NB4 (cell line): Measurements from ENCODE around the gene PRRT1B.

Source experiments
- DNase-seq: peaks from one replicate; pipeline ENCODE4 v3.0.0; 2010; ENCODE audit warnings: low read depth
- H3K4me3 ChIP-seq: one replicate; pipeline ENCODE4 v1.5.1; 2011; ENCODE audit warnings: mild to moderate bottlenecking, low read depth, low read length, moderate library complexity
- CTCF ChIP-seq: IDR thresholded peaks from one replicate; pipeline ENCODE4 v1.5.1; 2012; ENCODE audit warnings: low read depth, low read length
- MAX ChIP-seq: IDR thresholded peaks from 2 replicates; pipeline ENCODE4 v1.6.1; 2011; ENCODE audit warnings: low read depth, low read length
- MYC ChIP-seq: IDR thresholded peaks from 2 replicates; pipeline ENCODE4 v1.6.1; 2011; ENCODE audit warnings: low read depth, low read length
- POLR2A ChIP-seq: IDR thresholded peaks from 2 replicates; pipeline ENCODE4 v1.6.1; 2011; ENCODE audit warnings: mild to moderate bottlenecking; ENCODE audit not compliant: insufficient read length; ENCODE audit errors: extremely low read depth

The PRRT1B gene

GRCh38 chr9:131562032-131562959, 17.0 kb downstream of the PRRT1B start:
- no peak for DNase-seq
- H3K4me3 ChIP-seq = no peak overlapping the region
- TF ChIP-seq CTCF = no peak
- no peak for TF ChIP-seq MAX
- TF ChIP-seq MYC = no peak
- no peak for TF ChIP-seq POLR2A

- TF ChIP-seq CTCF (no peak), MAX (no peak), MYC (no peak)
- H3K4me3 ChIP-seq = no peak overlapping the region
- DNase-seq = no peak
Measured at GRCh38 chr9:131565369-131565768, 20.0 kb downstream of the PRRT1B start.

- no peak overlapping the region for H3K4me3 ChIP-seq
- TF ChIP-seq CTCF (no peak), MAX (no peak), MYC (no peak), POLR2A (no peak)
- DNase-seq = no peak
Measured at GRCh38 chr9:131566158-131566557, 20.8 kb downstream of the PRRT1B start.

- no peak for DNase-seq
- no peak for TF ChIP-seq MYC
- no peak for TF ChIP-seq POLR2A
- TF ChIP-seq MAX = no peak
- no peak for TF ChIP-seq CTCF
- H3K4me3 ChIP-seq = no peak overlapping the region
Measured at GRCh38 chr9:131567910-131568309, 22.6 kb downstream of the PRRT1B start.

- H3K4me3 ChIP-seq = no peak overlapping the region
- DNase-seq = no peak
- TF ChIP-seq MAX (no peak), MYC (no peak), POLR2A (no peak), CTCF (no peak)
Measured at GRCh38 chr9:131574730-131575640, 29.7 kb downstream of the PRRT1B start.
